KMS-11 (cell line): ENCODE measurements around the gene LAMB1.
"Not testable (repeated sequence)": the region's sequence is repeated elsewhere in the genome, so short reads cannot be mapped to it uniquely, and the experiment has no call there.

Experiments used
- H2AFZ ChIP-seq: fragments of 200-600 bp; sonication (generic); 2 replicates; pipeline ENCODE4 v1.6.1; 2016; ENCODE audit warnings: antibody characterized with exemption, mixed run types, low read depth
- H3K27ac ChIP-seq: fragments of 200-600 bp; sonication (generic); 2 replicates; pipeline ENCODE4 v1.6.1; 2016; ENCODE audit warnings: mild to moderate bottlenecking, mixed run types
- H3K27me3 ChIP-seq: fragments of 200-600 bp; sonication (generic); 2 replicates; pipeline ENCODE4 v1.6.1; 2017; ENCODE audit warnings: mild to moderate bottlenecking, low read depth, mixed run types, moderate library complexity; ENCODE audit not compliant: insufficient read depth
- H3K36me3 ChIP-seq: fragments of 200-600 bp; sonication (generic); 2 replicates; pipeline ENCODE4 v1.6.1; 2017; ENCODE audit warnings: mild to moderate bottlenecking, mixed run types; ENCODE audit not compliant: insufficient read depth
- H3K4me1 ChIP-seq: fragments of 200-600 bp; sonication (generic); 2 replicates; pipeline ENCODE4 v1.6.1; 2016; ENCODE audit warnings: mild to moderate bottlenecking, low read depth, mixed run types; ENCODE audit not compliant: poor library complexity, severe bottlenecking
- H3K4me2 ChIP-seq: fragments of 200-600 bp; sonication (generic); 2 replicates; pipeline ENCODE4 v1.7.0; 2016; ENCODE audit warnings: mild to moderate bottlenecking, mixed run types
- H3K4me3 ChIP-seq: fragments of 200-600 bp; sonication (generic); IDR thresholded peaks from 2 replicates; pipeline ENCODE4 v1.6.1; 2017; ENCODE audit warnings: low read depth, low read length, mixed read lengths; ENCODE audit not compliant: insufficient read depth
- H3K79me2 ChIP-seq: fragments of 200-600 bp; sonication (generic); 2 replicates; pipeline ENCODE4 v1.6.1; 2016; ENCODE audit warnings: low read depth, mixed run types; ENCODE audit not compliant: insufficient read depth
- H3K9ac ChIP-seq: fragments of 200-600 bp; sonication (generic); 2 replicates; pipeline ENCODE4 v1.6.1; 2016; ENCODE audit warnings: mild to moderate bottlenecking, mixed run types
- H4K20me1 ChIP-seq: fragments of 200-600 bp; sonication (generic); 2 replicates; pipeline ENCODE4 v1.6.1; 2016; ENCODE audit warnings: mild to moderate bottlenecking, mixed run types; ENCODE audit not compliant: insufficient read depth
- CTCF ChIP-seq: fragments of 200-600 bp; sonication (generic); conservative IDR thresholded peaks from 2 replicates; pipeline ENCODE4 v1.6.1; 2017; ENCODE audit warnings: low read depth, mild to moderate bottlenecking, antibody characterized with exemption, low read length, moderate library complexity, mixed read lengths

LAMB1 gene

GRCh38 chr7:107926481-107926880, 76.5 kb downstream of the LAMB1 start:
- no peaks in the 10 kb centered on the region for H4K20me1 ChIP-seq
- no peak overlapping the region for H3K4me3 ChIP-seq
- no peak for TF ChIP-seq CTCF
- peaks cover 14% of the 10 kb centered on the region for H3K4me1 ChIP-seq
- H3K36me3 ChIP-seq = no peaks in the 10 kb centered on the region
- no peak overlapping the region for H3K4me2 ChIP-seq
- H3K9ac ChIP-seq = no peak overlapping the region
- no peaks in the 10 kb centered on the region for H3K79me2 ChIP-seq
- no peaks in the 10 kb centered on the region for H3K27me3 ChIP-seq
- H3K27ac ChIP-seq = no peak overlapping the region
- H2AFZ ChIP-seq = no peak overlapping the region

- H4K20me1 ChIP-seq = no peaks in the 10 kb centered on the region
- peak overlapping the region; percentile 15; the same call in 1 of the 2 replicates for H3K4me2 ChIP-seq
Observed at GRCh38 chr7:107924841-107925504, 78.0 kb downstream of the LAMB1 start.

GRCh38 chr7:107922886-107923285, 80.1 kb downstream of the LAMB1 start:
- TF ChIP-seq CTCF = no peak
- H2AFZ ChIP-seq = no peak overlapping the region
- no peaks in the 10 kb centered on the region for H3K27me3 ChIP-seq
- H4K20me1 ChIP-seq = no peaks in the 10 kb centered on the region
- no peak overlapping the region for H3K4me3 ChIP-seq
- H3K36me3 ChIP-seq = peaks cover 3% of the 10 kb centered on the region; the same call in 1 of the 2 replicates
- no peak overlapping the region for H3K27ac ChIP-seq
- no peak overlapping the region for H3K4me2 ChIP-seq
- H3K9ac ChIP-seq = no peak overlapping the region
- peaks cover 39% of the 10 kb centered on the region for H3K4me1 ChIP-seq
- H3K79me2 ChIP-seq = no peaks in the 10 kb centered on the region

More at GRCh38 chr7:107924841-107925504, 78.0 kb downstream of the LAMB1 start:
- Histone ChIP-seq H3K79me2 (no peaks in the 10 kb centered on the region), H3K27me3 (no peaks in the 10 kb centered on the region), H3K27ac (no peak overlapping the region), H3K4me1 (peaks cover 26% of the 10 kb centered on the region), H3K4me3 (no peak overlapping the region), H3K36me3 (no peaks in the 10 kb centered on the region), H3K9ac (no peak overlapping the region), H2AFZ (no peak overlapping the region)
- TF ChIP-seq CTCF = no peak

- H3K27ac ChIP-seq = not testable (repeated sequence)
Observed at GRCh38 chr7:107921826-107922225, 81.1 kb downstream of the LAMB1 start.

GRCh38 chr7:107920048-107920772, 82.8 kb downstream of the LAMB1 start:
- Histone ChIP-seq H3K27ac (no peak overlapping the region), H4K20me1 (no peaks in the 10 kb centered on the region), H3K4me3 (no peak overlapping the region), H3K4me1 (peaks cover 51% of the 10 kb centered on the region), H3K79me2 (no peaks in the 10 kb centered on the region), H3K9ac (no peak overlapping the region), H3K36me3 (peaks cover 3% of the 10 kb centered on the region; the same call in 1 of the 2 replicates), H3K4me2 (peak overlapping the region; percentile 2; the same call in 1 of the 2 replicates), H2AFZ (no peak overlapping the region), H3K27me3 (no peaks in the 10 kb centered on the region)
- TF ChIP-seq CTCF = no peak

More at GRCh38 chr7:107921826-107922225, 81.1 kb downstream of the LAMB1 start:
- not testable (repeated sequence) for H3K36me3 ChIP-seq, H2AFZ ChIP-seq, H3K4me2 ChIP-seq, H4K20me1 ChIP-seq, H3K9ac ChIP-seq, H3K27me3 ChIP-seq, H3K4me3 ChIP-seq, H3K79me2 ChIP-seq
- H3K4me1 ChIP-seq = peaks cover 49% of the 10 kb centered on the region
